HepG2 (cell line): ENCODE results near the gene MCC. TPM values are rescaled to one million over a fixed set of nuclear protein-coding genes. Genes with fewer than 3 reads are reported as not detected.

Source experiments
- ATF2 ChIP-seq: sonication (generic); formaldehyde crosslinking; IDR thresholded peaks from 2 replicates; pipeline ENCODE4 v1.4.0; 2020; ENCODE audit warnings: missing genetic modification reagents
- CEBPB ChIP-seq: IDR thresholded peaks from 2 replicates; pipeline ENCODE4 v1.6.1; 2011; ENCODE audit warnings: low read depth, low read length, improper control_type of control experiment, borderline replicate concordance
- FIP1L1 ChIP-seq: fragments of 200-400 bp; formaldehyde crosslinking; IDR thresholded peaks from 2 replicates; pipeline ENCODE4 v1.6.1; 2018; ENCODE audit warnings: low read depth, mild to moderate bottlenecking, low read length, moderate library complexity, borderline replicate concordance; ENCODE audit not compliant: insufficient read depth
- HOXA3 ChIP-seq: sonication (generic); formaldehyde crosslinking; IDR thresholded peaks from 2 replicates; pipeline ENCODE4 v1.5.0; 2020; ENCODE audit warnings: missing genetic modification reagents
- JDP2 ChIP-seq: sonication (generic); formaldehyde crosslinking; IDR thresholded peaks from 2 replicates; pipeline ENCODE4 v1.8.1; 2022; ENCODE audit warnings: missing genetic modification reagents, borderline replicate concordance
- U2AF1 ChIP-seq: fragments of 200-400 bp; formaldehyde crosslinking; optimal IDR thresholded peaks from 2 replicates; pipeline ENCODE3; 2017; ENCODE audit warnings: mild to moderate bottlenecking, low read depth, low read length
- ZNF3 ChIP-seq: IDR thresholded peaks from 2 replicates; pipeline ENCODE4 v1.7.0; 2017; ENCODE audit warnings: inconsistent platforms
- ZNF484 ChIP-seq: sonication (generic); formaldehyde crosslinking; IDR thresholded peaks from 2 replicates; pipeline ENCODE4 v1.5.1; 2020; ENCODE audit warnings: mild to moderate bottlenecking, low read depth, missing genetic modification reagents, borderline replicate concordance
- ZNF558 ChIP-seq: sonication (generic); formaldehyde crosslinking; IDR thresholded peaks from 2 replicates; pipeline ENCODE4 v1.9.0; 2022; ENCODE audit warnings: mild to moderate bottlenecking, missing genetic modification reagents, borderline replicate concordance
- polyA plus RNA-seq, 8 experiments: library from polyadenylated mRNA; depleted of rRNA in 3 of 8; stranded (reverse) in 7 of 8; unstranded in 1 of 8; fragments of >200 nt; fragmentation: Illumina TruSeq in 4 of 8; extraction: Trizol in 4 of 8; gene quantifications; 2 replicates each; pipeline versions ENCODE4 v1.2.1 to v1.2.3, GENCODE V29; 2011 to 2016; ENCODE audit warnings: low read depth in 4 of 8, missing spikeins in 1 of 8, mixed read lengths in 1 of 8; ENCODE audit not compliant: insufficient read depth in 1 of 8
- total RNA-seq, 5 experiments: library from RNA; depleted of rRNA; stranded (reverse); fragments of >200 nt; fragmentation: Illumina TruSeq; extraction: Trizol; gene quantifications; 2 replicates each; pipeline ENCODE4 v1.2.3, GENCODE V29; 2016; ENCODE audit warnings: low read depth in 1 of 5
- TF ChIP-seq, protein P1 (sequence below), 2 experiments: sonication (generic) in 1 of 2; formaldehyde crosslinking in 1 of 2; IDR thresholded peaks; 2 replicates each; pipeline versions ENCODE4 v1.6.1 to v1.9.0; 2014 to 2022; ENCODE audit warnings: antibody characterized with exemption in 1 of 2, borderline replicate concordance in 1 of 2, inconsistent platforms in 1 of 2, low read depth in 1 of 2, missing genetic modification reagents in 1 of 2
- TF ChIP-seq, protein P2 (sequence below): IDR thresholded peaks from 2 replicates; pipeline ENCODE4 v1.6.1; 2016; ENCODE audit warnings: low read depth, borderline replicate concordance
- TF ChIP-seq, protein P3 (sequence below): sonication (generic); formaldehyde crosslinking; IDR thresholded peaks from 2 replicates; pipeline ENCODE4; 2020; ENCODE audit warnings: missing genetic modification reagents, mild to moderate bottlenecking, borderline replicate concordance
- TF ChIP-seq, protein P4 (sequence below): IDR thresholded peaks from 2 replicates; pipeline ENCODE4 v1.6.1; 2016; ENCODE audit warnings: mild to moderate bottlenecking

Gene MCC
- total and polyA plus RNA-seq, 2 of the 13 experiments (the other 11 are each of a cell fraction or from before 2014, with no cell fraction given), result 0.55 to 2.4 TPM

- TF ChIP-seq, protein P1, sequence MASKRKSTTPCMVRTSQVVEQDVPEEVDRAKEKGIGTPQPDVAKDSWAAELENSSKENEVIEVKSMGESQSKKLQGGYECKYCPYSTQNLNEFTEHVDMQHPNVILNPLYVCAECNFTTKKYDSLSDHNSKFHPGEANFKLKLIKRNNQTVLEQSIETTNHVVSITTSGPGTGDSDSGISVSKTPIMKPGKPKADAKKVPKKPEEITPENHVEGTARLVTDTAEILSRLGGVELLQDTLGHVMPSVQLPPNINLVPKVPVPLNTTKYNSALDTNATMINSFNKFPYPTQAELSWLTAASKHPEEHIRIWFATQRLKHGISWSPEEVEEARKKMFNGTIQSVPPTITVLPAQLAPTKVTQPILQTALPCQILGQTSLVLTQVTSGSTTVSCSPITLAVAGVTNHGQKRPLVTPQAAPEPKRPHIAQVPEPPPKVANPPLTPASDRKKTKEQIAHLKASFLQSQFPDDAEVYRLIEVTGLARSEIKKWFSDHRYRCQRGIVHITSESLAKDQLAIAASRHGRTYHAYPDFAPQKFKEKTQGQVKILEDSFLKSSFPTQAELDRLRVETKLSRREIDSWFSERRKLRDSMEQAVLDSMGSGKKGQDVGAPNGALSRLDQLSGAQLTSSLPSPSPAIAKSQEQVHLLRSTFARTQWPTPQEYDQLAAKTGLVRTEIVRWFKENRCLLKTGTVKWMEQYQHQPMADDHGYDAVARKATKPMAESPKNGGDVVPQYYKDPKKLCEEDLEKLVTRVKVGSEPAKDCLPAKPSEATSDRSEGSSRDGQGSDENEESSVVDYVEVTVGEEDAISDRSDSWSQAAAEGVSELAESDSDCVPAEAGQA (IDR thresholded peaks at IDR 0.05; ENCODE audit: low read depth), result no peak
- TF ChIP-seq, protein P1 (CRISPR knock-in tag; IDR thresholded peaks at IDR 0.05; ENCODE audit: borderline replicate concordance), result no peak
- TF ChIP-seq, protein P2, sequence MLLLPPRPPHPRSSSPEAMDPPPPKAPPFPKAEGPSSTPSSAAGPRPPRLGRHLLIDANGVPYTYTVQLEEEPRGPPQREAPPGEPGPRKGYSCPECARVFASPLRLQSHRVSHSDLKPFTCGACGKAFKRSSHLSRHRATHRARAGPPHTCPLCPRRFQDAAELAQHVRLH (CRISPR knock-in tag), result no peak
- TF ChIP-seq, protein P3, sequence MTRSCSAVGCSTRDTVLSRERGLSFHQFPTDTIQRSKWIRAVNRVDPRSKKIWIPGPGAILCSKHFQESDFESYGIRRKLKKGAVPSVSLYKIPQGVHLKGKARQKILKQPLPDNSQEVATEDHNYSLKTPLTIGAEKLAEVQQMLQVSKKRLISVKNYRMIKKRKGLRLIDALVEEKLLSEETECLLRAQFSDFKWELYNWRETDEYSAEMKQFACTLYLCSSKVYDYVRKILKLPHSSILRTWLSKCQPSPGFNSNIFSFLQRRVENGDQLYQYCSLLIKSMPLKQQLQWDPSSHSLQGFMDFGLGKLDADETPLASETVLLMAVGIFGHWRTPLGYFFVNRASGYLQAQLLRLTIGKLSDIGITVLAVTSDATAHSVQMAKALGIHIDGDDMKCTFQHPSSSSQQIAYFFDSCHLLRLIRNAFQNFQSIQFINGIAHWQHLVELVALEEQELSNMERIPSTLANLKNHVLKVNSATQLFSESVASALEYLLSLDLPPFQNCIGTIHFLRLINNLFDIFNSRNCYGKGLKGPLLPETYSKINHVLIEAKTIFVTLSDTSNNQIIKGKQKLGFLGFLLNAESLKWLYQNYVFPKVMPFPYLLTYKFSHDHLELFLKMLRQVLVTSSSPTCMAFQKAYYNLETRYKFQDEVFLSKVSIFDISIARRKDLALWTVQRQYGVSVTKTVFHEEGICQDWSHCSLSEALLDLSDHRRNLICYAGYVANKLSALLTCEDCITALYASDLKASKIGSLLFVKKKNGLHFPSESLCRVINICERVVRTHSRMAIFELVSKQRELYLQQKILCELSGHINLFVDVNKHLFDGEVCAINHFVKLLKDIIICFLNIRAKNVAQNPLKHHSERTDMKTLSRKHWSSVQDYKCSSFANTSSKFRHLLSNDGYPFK (CRISPR knock-in tag), result no peak
- TF ChIP-seq ZNF484 (CRISPR knock-in tag) (no peak), ZNF3 (CRISPR knock-in tag) (no peak), ATF2 (no peak), JDP2 (CRISPR knock-in tag) (no peak), CEBPB (no peak), HOXA3 (CRISPR knock-in tag) (no peak), U2AF1 (no peak), ZNF558 (CRISPR knock-in tag) (no peak), FIP1L1 (no peak)
- TF ChIP-seq, protein P4, sequence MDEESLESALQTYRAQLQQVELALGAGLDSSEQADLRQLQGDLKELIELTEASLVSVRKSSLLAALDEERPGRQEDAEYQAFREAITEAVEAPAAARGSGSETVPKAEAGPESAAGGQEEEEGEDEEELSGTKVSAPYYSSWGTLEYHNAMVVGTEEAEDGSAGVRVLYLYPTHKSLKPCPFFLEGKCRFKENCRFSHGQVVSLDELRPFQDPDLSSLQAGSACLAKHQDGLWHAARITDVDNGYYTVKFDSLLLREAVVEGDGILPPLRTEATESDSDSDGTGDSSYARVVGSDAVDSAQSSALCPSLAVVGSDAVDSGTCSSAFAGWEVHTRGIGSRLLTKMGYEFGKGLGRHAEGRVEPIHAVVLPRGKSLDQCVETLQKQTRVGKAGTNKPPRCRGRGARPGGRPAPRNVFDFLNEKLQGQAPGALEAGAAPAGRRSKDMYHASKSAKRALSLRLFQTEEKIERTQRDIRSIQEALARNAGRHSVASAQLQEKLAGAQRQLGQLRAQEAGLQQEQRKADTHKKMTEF (CRISPR knock-in tag), result 0 out of 2 replicates have a peak, but pooled peaks have one; percentile 33
Measured at GRCh38 chr5:113202746-113203716, 285.2 kb downstream of the MCC start (continued).
